ENCODE data around the gene METAP1. TPM values are rescaled to one million over a fixed set of nuclear protein-coding genes. Genes with fewer than 3 reads are reported as not detected.

Gene METAP1
- total RNA-seq = 48.6 and 52.8 TPM in 2 replicates

GRCh38 chr4:98995183-98996055 lies at the start of gene METAP1:
Gene METAP1, plus strand, starts transcription at chr4:98995721. Its CDS starts 33 bp downstream, at chr4:98995754.
- Histone ChIP-seq H3K36me3 (ENCODE audit: insufficient read depth, low read length) (no peaks in the 10 kb centered on the region), H3K27me3 (ENCODE audit: insufficient read depth, low read length) (no peaks in the 10 kb centered on the region), H3K4me2 (ENCODE audit: insufficient read depth, low read length) (peak within 1 kb of the TSS; percentile 93), H3K79me2 (ENCODE audit: insufficient read depth, low read length) (peaks cover 44% of the 10 kb centered on the region), H2AFZ (ENCODE audit: low read length) (peak within 1 kb of the TSS; percentile 98), H3K4me3 (ENCODE audit: insufficient read depth, low read length) (peak within 1 kb of the TSS; percentile 93), H3K9me3 (ENCODE audit: low read depth, low read length) (no peaks in the 10 kb centered on the region), H4K20me1 (ENCODE audit: insufficient read depth, low read length) (peaks cover 12% of the 10 kb centered on the region), H3K4me1 (ENCODE audit: insufficient read depth, low read length) (peaks cover 8% of the 10 kb centered on the region), H3K27ac (ENCODE audit: low read depth, low read length) (peak within 1 kb of the TSS; percentile 54)
- DNase-seq (ENCODE audit: insufficient read length, low spot score, missing footprints) = peak; percentile 100
- TF ChIP-seq CTCF (IDR thresholded peaks at IDR 0.05; ENCODE audit: extremely low read depth, low read depth, low read length) = peak; percentile 56

- Histone ChIP-seq H3K4me1 (ENCODE audit: insufficient read depth, low read length) (no peaks in the 10 kb centered on the region), H3K4me2 (ENCODE audit: insufficient read depth, low read length) (no peak overlapping the region), H3K79me2 (ENCODE audit: insufficient read depth, low read length) (no peaks in the 10 kb centered on the region), H3K36me3 (ENCODE audit: insufficient read depth, low read length) (no peaks in the 10 kb centered on the region), H3K27ac (ENCODE audit: low read depth, low read length) (no peak overlapping the region), H3K9me3 (ENCODE audit: low read depth, low read length) (no peaks in the 10 kb centered on the region), H3K4me3 (ENCODE audit: insufficient read depth, low read length) (no peak overlapping the region), H3K27me3 (ENCODE audit: insufficient read depth, low read length) (no peaks in the 10 kb centered on the region), H2AFZ (ENCODE audit: low read length) (peak overlapping the region; percentile 38), H4K20me1 (ENCODE audit: insufficient read depth, low read length) (no peaks in the 10 kb centered on the region)
- no peak for TF ChIP-seq CTCF (IDR thresholded peaks at IDR 0.05; ENCODE audit: extremely low read depth, low read depth, low read length)
- DNase-seq (ENCODE audit: insufficient read length, low spot score, missing footprints) = no peak
Observed at GRCh38 chr4:98946359-98946758, 49.2 kb upstream of the METAP1 start.

GRCh38 chr4:98950925-98951324 lies 44.6 kb upstream of the METAP1 start:
- Histone ChIP-seq H3K4me1 (ENCODE audit: insufficient read depth, low read length) (no peaks in the 10 kb centered on the region), H3K27me3 (ENCODE audit: insufficient read depth, low read length) (no peaks in the 10 kb centered on the region), H3K79me2 (ENCODE audit: insufficient read depth, low read length) (no peaks in the 10 kb centered on the region), H3K36me3 (ENCODE audit: insufficient read depth, low read length) (no peaks in the 10 kb centered on the region), H2AFZ (ENCODE audit: low read length) (peak overlapping the region; percentile 15), H3K9me3 (ENCODE audit: low read depth, low read length) (no peaks in the 10 kb centered on the region), H3K4me2 (ENCODE audit: insufficient read depth, low read length) (no peak overlapping the region), H3K4me3 (ENCODE audit: insufficient read depth, low read length) (no peak overlapping the region), H4K20me1 (ENCODE audit: insufficient read depth, low read length) (no peaks in the 10 kb centered on the region), H3K27ac (ENCODE audit: low read depth, low read length) (no peak overlapping the region)
- peak; percentile 73 for DNase-seq (ENCODE audit: insufficient read length, low spot score, missing footprints)
- TF ChIP-seq CTCF (IDR thresholded peaks at IDR 0.05; ENCODE audit: extremely low read depth, low read depth, low read length) = no peak

- no peak overlapping the region for H3K4me2 ChIP-seq (ENCODE audit: insufficient read depth, low read length)
- H3K27me3 ChIP-seq (ENCODE audit: insufficient read depth, low read length) = no peaks in the 10 kb centered on the region
- H3K36me3 ChIP-seq (ENCODE audit: insufficient read depth, low read length) = no peaks in the 10 kb centered on the region
- H4K20me1 ChIP-seq (ENCODE audit: insufficient read depth, low read length) = no peaks in the 10 kb centered on the region
- DNase-seq (ENCODE audit: insufficient read length, low spot score, missing footprints) = no peak
- H3K79me2 ChIP-seq (ENCODE audit: insufficient read depth, low read length) = no peaks in the 10 kb centered on the region
- H3K4me3 ChIP-seq (ENCODE audit: insufficient read depth, low read length) = no peak overlapping the region
- H2AFZ ChIP-seq (ENCODE audit: low read length) = no peak overlapping the region
- no peak overlapping the region for H3K27ac ChIP-seq (ENCODE audit: low read depth, low read length)
- H3K4me1 ChIP-seq (ENCODE audit: insufficient read depth, low read length) = no peaks in the 10 kb centered on the region
- TF ChIP-seq CTCF (IDR thresholded peaks at IDR 0.05; ENCODE audit: extremely low read depth, low read depth, low read length) = no peak
- H3K9me3 ChIP-seq (ENCODE audit: low read depth, low read length) = no peaks in the 10 kb centered on the region
Observed at GRCh38 chr4:98951710-98952109, 43.8 kb upstream of the METAP1 start.
